ENCODE measurements around the gene MRPL4.

- TF ChIP-seq, protein P1, sequence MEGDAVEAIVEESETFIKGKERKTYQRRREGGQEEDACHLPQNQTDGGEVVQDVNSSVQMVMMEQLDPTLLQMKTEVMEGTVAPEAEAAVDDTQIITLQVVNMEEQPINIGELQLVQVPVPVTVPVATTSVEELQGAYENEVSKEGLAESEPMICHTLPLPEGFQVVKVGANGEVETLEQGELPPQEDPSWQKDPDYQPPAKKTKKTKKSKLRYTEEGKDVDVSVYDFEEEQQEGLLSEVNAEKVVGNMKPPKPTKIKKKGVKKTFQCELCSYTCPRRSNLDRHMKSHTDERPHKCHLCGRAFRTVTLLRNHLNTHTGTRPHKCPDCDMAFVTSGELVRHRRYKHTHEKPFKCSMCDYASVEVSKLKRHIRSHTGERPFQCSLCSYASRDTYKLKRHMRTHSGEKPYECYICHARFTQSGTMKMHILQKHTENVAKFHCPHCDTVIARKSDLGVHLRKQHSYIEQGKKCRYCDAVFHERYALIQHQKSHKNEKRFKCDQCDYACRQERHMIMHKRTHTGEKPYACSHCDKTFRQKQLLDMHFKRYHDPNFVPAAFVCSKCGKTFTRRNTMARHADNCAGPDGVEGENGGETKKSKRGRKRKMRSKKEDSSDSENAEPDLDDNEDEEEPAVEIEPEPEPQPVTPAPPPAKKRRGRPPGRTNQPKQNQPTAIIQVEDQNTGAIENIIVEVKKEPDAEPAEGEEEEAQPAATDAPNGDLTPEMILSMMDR (optimal IDR thresholded peaks at IDR 0.05 in 1 of 3, IDR thresholded peaks at IDR 0.05 in 1 of 3, conservative IDR thresholded peaks at IDR 0.05 in 1 of 3; ENCODE audit: extremely low read depth in 1 of 3, insufficient read depth in 2 of 3, low read length in 3 of 3), result no peak
- TF ChIP-seq EZH2 (IDR thresholded peaks at IDR 0.05; ENCODE audit: low read length), result no peak
Observed at GRCh38 chr19:10237702-10238101, 14.3 kb upstream of the MRPL4 start.
